A549 (cell line): Measurements from ENCODE around the gene JAM3. TPM values are rescaled to one million over a fixed set of nuclear protein-coding genes. Genes with fewer than 3 reads are reported as not detected.

Experiments
- ATAC-seq, 2 experiments: fragments of 200-7000 bp in 1 of 2; fragments of >200 bp in 1 of 2; cut with Nextera tagmentation in 1 of 2; cut with Tn5 transposase in 1 of 2; 3 replicates each; pipeline versions ENCODE4 v1.8.0 to v1.9.1; 2018 to 2020; ENCODE audit warnings: mild to moderate bottlenecking in 1 of 2, moderate library complexity in 1 of 2
- CTCF ChIA-PET: fragments of 300-600 bp; sonication (Branson Sonifier 250); formaldehyde crosslinking; extraction: SDS; loops from one replicate; lab custom pipeline; 2021; ENCODE audit warnings: antibody characterized with exemption, inconsistent platforms; lab: Yijun Ruan, JAX
- POLR2A ChIA-PET: fragments of 350-600 bp; formaldehyde crosslinking; extraction: SDS; loops from one replicate; lab custom pipeline; 2021; ENCODE audit warnings: antibody characterized with exemption, inconsistent platforms; lab: Yijun Ruan, JAX
- DNase-seq, 2 experiments: peaks; one replicate each; pipeline versions ENCODE4 v3.0.0 to v3.0.0-alpha.2; 2011 to 2016; ENCODE audit warnings: low read depth in 1 of 2, low spot score in 1 of 2
- FAIRE-seq: peaks from 2 replicates; lab custom pipeline; 2011; peaks lifted over from hg19 to GRCh38; lab: Jason Lieb, UNC
- H3K27ac ChIP-seq, 2 experiments: fragments of >200 bp; sonication (Bioruptor Twin); formaldehyde crosslinking; 3 replicates each; pipeline ENCODE4 v1.5.1; 2016 to 2017
- H3K4me1 ChIP-seq: fragments of >200 bp; sonication (Bioruptor Twin); formaldehyde crosslinking; 3 replicates; pipeline ENCODE4 v1.6.1; 2016
- H3K4me2 ChIP-seq: fragments of >200 bp; sonication (Bioruptor Twin); formaldehyde crosslinking; 3 replicates; pipeline ENCODE4 v1.6.1; 2016
- H3K4me3 ChIP-seq: fragments of >200 bp; sonication (Bioruptor Twin); formaldehyde crosslinking; 3 replicates; pipeline ENCODE4 v1.5.1; 2016
- H3K9me3 ChIP-seq: fragments of >200 bp; sonication (Bioruptor Twin); formaldehyde crosslinking; 3 replicates; pipeline ENCODE4 v1.6.1; 2016
- CBX2 ChIP-seq: fragments of 200-600 bp; sonication (generic); IDR thresholded peaks from 2 replicates; pipeline ENCODE4 v1.6.1; 2016; ENCODE audit warnings: low read depth, mild to moderate bottlenecking, borderline replicate concordance
- CBX8 ChIP-seq: fragments of 200-600 bp; sonication (generic); IDR thresholded peaks from 2 replicates; pipeline ENCODE4 v1.6.1; 2016
- EHF ChIP-seq: fragments of 250-450 bp; sonication (Bioruptor Pico); IDR thresholded peaks from 2 replicates; pipeline ENCODE4 v1.5.0; 2020; ENCODE audit warnings: mild to moderate bottlenecking
- EHMT2 ChIP-seq: fragments of 200-600 bp; sonication (generic); IDR thresholded peaks from 2 replicates; pipeline ENCODE4 v1.6.1; 2016; ENCODE audit warnings: antibody characterized with exemption, low read depth, mild to moderate bottlenecking, moderate library complexity
- EP300 ChIP-seq, 2 experiments: fragments of >200 bp; sonication (Bioruptor Twin); formaldehyde crosslinking; IDR thresholded peaks; 2 replicates in 1 of 2; 3 replicates in 1 of 2; pipeline ENCODE4 v1.6.1; 2016 to 2017
- FOSB ChIP-seq: fragments of 250-450 bp; sonication (Bioruptor Pico); IDR thresholded peaks from 2 replicates; pipeline ENCODE4 v1.5.0; 2020; ENCODE audit warnings: mild to moderate bottlenecking, moderate library complexity
- HDAC2 ChIP-seq: fragments of 200-600 bp; sonication (generic); IDR thresholded peaks from 2 replicates; pipeline ENCODE4 v1.6.1; 2016
- HOXA7 ChIP-seq: fragments of 250-450 bp; sonication (Bioruptor Pico); IDR thresholded peaks from 2 replicates; pipeline ENCODE4 v1.5.0; 2020; ENCODE audit warnings: mild to moderate bottlenecking, moderate library complexity
- HOXB5 ChIP-seq: fragments of 250-450 bp; sonication (Bioruptor Pico); IDR thresholded peaks from 2 replicates; pipeline ENCODE4 v1.5.0; 2020; ENCODE audit warnings: mild to moderate bottlenecking, moderate library complexity
- JUN ChIP-seq, 2 experiments: fragments of >200 bp; sonication (Bioruptor Twin); formaldehyde crosslinking; IDR thresholded peaks; 2 replicates in 1 of 2; 3 replicates in 1 of 2; pipeline ENCODE4 v1.6.1; 2016 to 2017
- NR3C1 ChIP-seq: fragments of >200 bp; sonication (Bioruptor Twin); formaldehyde crosslinking; IDR thresholded peaks from 3 replicates; pipeline ENCODE4 v1.6.1; 2017
- PHF8 ChIP-seq: fragments of 200-600 bp; sonication (generic); IDR thresholded peaks from 2 replicates; pipeline ENCODE4 v1.6.1; 2016; ENCODE audit warnings: low read depth, mild to moderate bottlenecking, antibody characterized with exemption, moderate library complexity, borderline replicate concordance
- RCOR1 ChIP-seq: fragments of 150-350 bp; IDR thresholded peaks from 2 replicates; pipeline ENCODE4 v1.6.1; 2014; ENCODE audit warnings: antibody characterized with exemption, low read length, low read depth
- SMC3 ChIP-seq: fragments of >200 bp; sonication (Bioruptor Twin); formaldehyde crosslinking; IDR thresholded peaks from 3 replicates; pipeline ENCODE4 v1.6.1; 2018; ENCODE audit warnings: inconsistent platforms
- TFCP2L1 ChIP-seq: fragments of 250-450 bp; sonication (Bioruptor Pico); IDR thresholded peaks from 2 replicates; pipeline ENCODE4 v1.5.0; 2021; ENCODE audit warnings: mild to moderate bottlenecking
- TP53 ChIP-seq: fragments of 250-450 bp; sonication (Bioruptor Pico); IDR thresholded peaks from 2 replicates; pipeline ENCODE4 v1.5.0; 2021; ENCODE audit warnings: mild to moderate bottlenecking, moderate library complexity
- ZFP36 ChIP-seq: fragments of 450-650 bp; IDR thresholded peaks from 2 replicates; pipeline ENCODE4 v1.6.1; 2014; ENCODE audit warnings: borderline replicate concordance; ENCODE audit not compliant: partially characterized antibody
- ZSCAN20 ChIP-seq: fragments of 250-450 bp; sonication (Bioruptor Pico); IDR thresholded peaks from 2 replicates; pipeline ENCODE4 v1.8.0; 2022; ENCODE audit warnings: mild to moderate bottlenecking, moderate library complexity
- WGBS: methylation state at CpG from one replicate; pipeline ENCODE4 v1.1.6; 2017; ENCODE audit errors: missing lambda C conversion rate; 5-methylcytosine and 5-hydroxymethylcytosine counted together
- polyA plus RNA-seq, 4 experiments: library from polyadenylated mRNA; depleted of rRNA in 3 of 4; stranded (reverse); fragments of >200 nt; fragmentation: RNase III in 1 of 4; extraction: RNeasy Plus Mini Kit Qiagen cat#74134 plus additional on column Dnase treatment in 1 of 4; gene quantifications; 2 replicates in 3 of 4; 3 replicates in 1 of 4; pipeline ENCODE4 v1.2.3, GENCODE V29; 2011 to 2017
- TF ChIP-seq, protein P1 (sequence below): fragments of 250-450 bp; sonication (Bioruptor Pico); IDR thresholded peaks from 2 replicates; pipeline ENCODE4 v1.5.0; 2020; ENCODE audit warnings: low read depth, mild to moderate bottlenecking, moderate library complexity
- TF ChIP-seq, protein P2 (sequence below): IDR thresholded peaks from 2 replicates; pipeline ENCODE4 v1.6.1; 2012; ENCODE audit warnings: low read depth, borderline replicate concordance
- TF ChIP-seq, protein P3 (sequence below): fragments of 150-350 bp; IDR thresholded peaks from 2 replicates; pipeline ENCODE4 v1.6.1; 2014; ENCODE audit warnings: low read depth, mild to moderate bottlenecking, low read length
- TF ChIP-seq, protein P4 (sequence below): IDR thresholded peaks from 2 replicates; pipeline ENCODE4 v1.6.1; 2012
- TF ChIP-seq, protein P5 (sequence below): fragments of 200-600 bp; sonication (generic); IDR thresholded peaks from 2 replicates; pipeline ENCODE4 v1.6.1; 2016; ENCODE audit warnings: antibody characterized with exemption, mild to moderate bottlenecking, moderate library complexity
- TF ChIP-seq, protein P6 (sequence below): IDR thresholded peaks from 2 replicates; pipeline ENCODE4 v1.6.1; 2012

Gene JAM3
- polyA plus RNA-seq, 2 of the 4 experiments (the other 2 are of a cell fraction): 4.0 to 5.2 TPM

DNA sequence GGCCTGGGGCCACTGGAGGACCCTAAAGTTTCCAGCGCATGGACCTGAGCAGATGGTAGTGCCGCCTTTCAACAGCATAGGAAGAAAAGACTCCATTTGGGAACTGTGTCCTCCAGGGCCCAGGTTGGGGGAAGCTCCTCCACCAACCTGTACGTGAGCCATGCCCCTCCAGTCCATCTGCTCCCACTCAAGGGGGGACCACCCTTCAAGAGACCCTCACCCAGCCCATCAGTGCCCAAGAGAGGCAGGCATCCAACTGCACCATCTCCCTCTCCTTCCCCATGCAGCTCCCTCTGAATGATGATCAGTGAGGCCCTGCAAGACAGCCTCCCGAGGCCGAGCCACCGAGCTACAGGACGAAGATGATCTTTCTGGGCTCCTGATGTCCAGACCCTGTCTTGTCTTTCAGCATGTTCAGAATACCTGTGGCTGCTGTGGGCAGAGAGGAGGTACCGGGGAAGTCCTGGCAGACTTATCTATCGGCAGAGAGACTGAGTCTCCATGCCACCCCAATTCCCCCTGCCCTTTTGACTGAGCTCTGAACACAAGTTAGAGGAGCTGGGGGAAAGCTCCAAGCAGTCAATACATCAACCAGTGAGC lies 25.0 kb upstream of the JAM3 start:
- Histone ChIP-seq H3K9me3 (no peaks in the 10 kb centered on the region), H3K4me1 (peaks cover 3% of the 10 kb centered on the region; the same call in 1 of the 3 replicates), H3K27ac (no peak overlapping the region), H3K4me3 (no peak overlapping the region), H3K4me2 (no peak overlapping the region)
- WGBS: 68% methylated on average over 5 of the region's 9 CpGs
- ATAC-seq: no peak
- no peak for DNase-seq
- CTCF ChIA-PET: interaction anchor here (1.3 kb wide), 1 partner anchor 12 kb away, joined by 4 read pairs; no protein-coding TSS in a partner anchor
- TF ChIP-seq EHF (CRISPR knock-in tag): no peak
- TF ChIP-seq ZSCAN20 (CRISPR knock-in tag): no peak
- TF ChIP-seq RCOR1: no peak
- no peak for TF ChIP-seq EHMT2
- TF ChIP-seq, protein P1, sequence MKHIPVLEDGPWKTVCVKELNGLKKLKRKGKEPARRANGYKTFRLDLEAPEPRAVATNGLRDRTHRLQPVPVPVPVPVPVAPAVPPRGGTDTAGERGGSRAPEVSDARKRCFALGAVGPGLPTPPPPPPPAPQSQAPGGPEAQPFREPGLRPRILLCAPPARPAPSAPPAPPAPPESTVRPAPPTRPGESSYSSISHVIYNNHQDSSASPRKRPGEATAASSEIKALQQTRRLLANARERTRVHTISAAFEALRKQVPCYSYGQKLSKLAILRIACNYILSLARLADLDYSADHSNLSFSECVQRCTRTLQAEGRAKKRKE (CRISPR knock-in tag): no peak
- TF ChIP-seq FOSB (CRISPR knock-in tag): no peak
- no peak for TF ChIP-seq SMC3
- no peak for TF ChIP-seq JUN (IDR thresholded peaks at IDR 0.05)
- TF ChIP-seq NR3C1: no peak
- TF ChIP-seq TP53: no peak
- TF ChIP-seq, protein P2, sequence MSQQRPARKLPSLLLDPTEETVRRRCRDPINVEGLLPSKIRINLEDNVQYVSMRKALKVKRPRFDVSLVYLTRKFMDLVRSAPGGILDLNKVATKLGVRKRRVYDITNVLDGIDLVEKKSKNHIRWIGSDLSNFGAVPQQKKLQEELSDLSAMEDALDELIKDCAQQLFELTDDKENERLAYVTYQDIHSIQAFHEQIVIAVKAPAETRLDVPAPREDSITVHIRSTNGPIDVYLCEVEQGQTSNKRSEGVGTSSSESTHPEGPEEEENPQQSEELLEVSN: no peak
- no peak for TF ChIP-seq CBX8
- TF ChIP-seq, protein P3, sequence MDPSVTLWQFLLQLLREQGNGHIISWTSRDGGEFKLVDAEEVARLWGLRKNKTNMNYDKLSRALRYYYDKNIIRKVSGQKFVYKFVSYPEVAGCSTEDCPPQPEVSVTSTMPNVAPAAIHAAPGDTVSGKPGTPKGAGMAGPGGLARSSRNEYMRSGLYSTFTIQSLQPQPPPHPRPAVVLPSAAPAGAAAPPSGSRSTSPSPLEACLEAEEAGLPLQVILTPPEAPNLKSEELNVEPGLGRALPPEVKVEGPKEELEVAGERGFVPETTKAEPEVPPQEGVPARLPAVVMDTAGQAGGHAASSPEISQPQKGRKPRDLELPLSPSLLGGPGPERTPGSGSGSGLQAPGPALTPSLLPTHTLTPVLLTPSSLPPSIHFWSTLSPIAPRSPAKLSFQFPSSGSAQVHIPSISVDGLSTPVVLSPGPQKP: no peak
- TF ChIP-seq, protein P4, sequence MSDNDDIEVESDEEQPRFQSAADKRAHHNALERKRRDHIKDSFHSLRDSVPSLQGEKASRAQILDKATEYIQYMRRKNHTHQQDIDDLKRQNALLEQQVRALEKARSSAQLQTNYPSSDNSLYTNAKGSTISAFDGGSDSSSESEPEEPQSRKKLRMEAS: no peak
- TF ChIP-seq HOXB5: no peak
- TF ChIP-seq, protein P5, sequence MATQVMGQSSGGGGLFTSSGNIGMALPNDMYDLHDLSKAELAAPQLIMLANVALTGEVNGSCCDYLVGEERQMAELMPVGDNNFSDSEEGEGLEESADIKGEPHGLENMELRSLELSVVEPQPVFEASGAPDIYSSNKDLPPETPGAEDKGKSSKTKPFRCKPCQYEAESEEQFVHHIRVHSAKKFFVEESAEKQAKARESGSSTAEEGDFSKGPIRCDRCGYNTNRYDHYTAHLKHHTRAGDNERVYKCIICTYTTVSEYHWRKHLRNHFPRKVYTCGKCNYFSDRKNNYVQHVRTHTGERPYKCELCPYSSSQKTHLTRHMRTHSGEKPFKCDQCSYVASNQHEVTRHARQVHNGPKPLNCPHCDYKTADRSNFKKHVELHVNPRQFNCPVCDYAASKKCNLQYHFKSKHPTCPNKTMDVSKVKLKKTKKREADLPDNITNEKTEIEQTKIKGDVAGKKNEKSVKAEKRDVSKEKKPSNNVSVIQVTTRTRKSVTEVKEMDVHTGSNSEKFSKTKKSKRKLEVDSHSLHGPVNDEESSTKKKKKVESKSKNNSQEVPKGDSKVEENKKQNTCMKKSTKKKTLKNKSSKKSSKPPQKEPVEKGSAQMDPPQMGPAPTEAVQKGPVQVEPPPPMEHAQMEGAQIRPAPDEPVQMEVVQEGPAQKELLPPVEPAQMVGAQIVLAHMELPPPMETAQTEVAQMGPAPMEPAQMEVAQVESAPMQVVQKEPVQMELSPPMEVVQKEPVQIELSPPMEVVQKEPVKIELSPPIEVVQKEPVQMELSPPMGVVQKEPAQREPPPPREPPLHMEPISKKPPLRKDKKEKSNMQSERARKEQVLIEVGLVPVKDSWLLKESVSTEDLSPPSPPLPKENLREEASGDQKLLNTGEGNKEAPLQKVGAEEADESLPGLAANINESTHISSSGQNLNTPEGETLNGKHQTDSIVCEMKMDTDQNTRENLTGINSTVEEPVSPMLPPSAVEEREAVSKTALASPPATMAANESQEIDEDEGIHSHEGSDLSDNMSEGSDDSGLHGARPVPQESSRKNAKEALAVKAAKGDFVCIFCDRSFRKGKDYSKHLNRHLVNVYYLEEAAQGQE: no peak
- TF ChIP-seq EP300 (IDR thresholded peaks at IDR 0.05): no peak
- POLR2A ChIA-PET: no interaction called here
- FAIRE-seq: no peak

DNA sequence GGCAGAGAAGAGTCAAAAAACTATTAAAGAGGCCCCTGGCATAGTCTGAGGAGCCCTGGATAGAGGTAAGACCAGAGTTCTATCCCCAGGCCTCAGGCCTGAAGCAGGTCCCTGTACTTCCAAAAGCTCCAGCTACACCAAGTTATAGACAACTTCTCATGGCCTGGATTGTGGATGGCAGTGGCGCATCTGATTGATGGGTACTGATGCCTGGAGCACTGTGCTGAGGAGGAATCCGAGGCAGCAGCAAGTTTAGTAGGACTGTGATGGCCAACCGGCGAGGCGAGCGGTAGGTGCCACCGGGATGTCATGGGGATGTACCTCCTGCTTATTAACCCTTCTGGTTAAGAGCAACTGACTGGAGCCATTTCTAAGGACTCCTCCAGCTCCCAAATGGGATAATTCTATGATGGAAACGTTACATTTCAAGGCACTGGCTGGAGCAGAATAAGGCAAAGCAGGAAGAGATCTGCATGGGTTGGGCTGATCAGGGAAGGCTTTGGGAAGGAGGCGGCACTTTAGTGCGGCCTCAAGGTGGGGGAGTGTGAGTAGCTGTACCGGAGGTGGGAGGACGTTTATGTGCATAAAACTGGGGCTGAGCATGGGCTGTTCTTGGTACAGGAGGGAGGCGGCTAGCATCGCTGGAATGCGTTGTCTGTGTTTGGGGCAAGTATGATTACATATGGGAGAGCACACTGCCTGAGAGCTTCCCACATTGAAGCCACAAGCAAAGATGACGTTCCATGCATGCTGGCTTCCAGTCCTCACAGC lies 24.2 kb upstream of the JAM3 start:
- no peak for ATAC-seq
- WGBS: 65% methylated on average over 14 of the region's 16 CpGs
- CTCF ChIA-PET: interaction anchor here (1.3 kb wide), 1 partner anchor 13 kb away, joined by 4 read pairs; no protein-coding TSS in a partner anchor

More for the DNA sequence above, 24.2 kb upstream of the JAM3 start:
- H3K9me3 ChIP-seq: no peaks in the 10 kb centered on the region
- peaks cover 3% of the 10 kb centered on the region; the same call in 1 of the 3 replicates for H3K4me1 ChIP-seq
- TF ChIP-seq ZFP36: no peak
- TF ChIP-seq, protein P6, sequence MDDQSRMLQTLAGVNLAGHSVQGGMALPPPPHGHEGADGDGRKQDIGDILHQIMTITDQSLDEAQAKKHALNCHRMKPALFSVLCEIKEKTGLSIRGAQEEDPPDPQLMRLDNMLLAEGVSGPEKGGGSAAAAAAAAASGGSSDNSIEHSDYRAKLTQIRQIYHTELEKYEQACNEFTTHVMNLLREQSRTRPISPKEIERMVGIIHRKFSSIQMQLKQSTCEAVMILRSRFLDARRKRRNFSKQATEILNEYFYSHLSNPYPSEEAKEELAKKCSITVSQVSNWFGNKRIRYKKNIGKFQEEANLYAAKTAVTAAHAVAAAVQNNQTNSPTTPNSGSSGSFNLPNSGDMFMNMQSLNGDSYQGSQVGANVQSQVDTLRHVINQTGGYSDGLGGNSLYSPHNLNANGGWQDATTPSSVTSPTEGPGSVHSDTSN: no peak
- no peak for TF ChIP-seq HDAC2
- TF ChIP-seq CBX2: no peak
- TF ChIP-seq PHF8: no peak
- no peak for TF ChIP-seq TFCP2L1 (CRISPR knock-in tag)
- TF ChIP-seq HOXA7 (CRISPR knock-in tag): no peak
- DNase-seq (no peak), FAIRE-seq (no peak)
- no peak overlapping the region for H3K4me3 ChIP-seq
- POLR2A ChIA-PET: no interaction called here
- H3K27ac ChIP-seq: no peak overlapping the region
- no peak overlapping the region for H3K4me2 ChIP-seq
